ENCODE results near the gene ME2. TPM values are rescaled to one million over a fixed set of nuclear protein-coding genes. Genes with fewer than 3 reads are reported as not detected.

Gene ME2
- total RNA-seq, 1 experiment from 2014 or later: 49.4 TPM

GRCh38 chr18:50830544-50830943, 48.4 kb upstream of the ME2 start:
- no peak overlapping the region for H2BK12ac ChIP-seq (ENCODE audit: insufficient read length, low read depth, low read length)
- peaks cover 3% of the 10 kb centered on the region; the same call in 1 of the 2 replicates for H3K4me1 ChIP-seq (ENCODE audit: insufficient read depth, low read length)
- H2BK120ac ChIP-seq (ENCODE audit: low read depth, low read length, poor library complexity, severe bottlenecking): no peak overlapping the region
- H2BK20ac ChIP-seq (ENCODE audit: low read depth, low read length, poor library complexity, severe bottlenecking): no peak overlapping the region
- H3K23ac ChIP-seq (ENCODE audit: insufficient read length, low read depth, low read length): no peak overlapping the region
- no peak overlapping the region for H2AFZ ChIP-seq (ENCODE audit: low read length)
- H3K79me1 ChIP-seq (ENCODE audit: insufficient read depth, low read depth, low read length, poor library complexity, severe bottlenecking): no peaks in the 10 kb centered on the region
- Mint-ChIP-seq H3K9me3 (no peaks in the 10 kb centered on the region), H3K27ac (no peak overlapping the region), H3K27me3 (ENCODE audit: low read depth) (no peaks in the 10 kb centered on the region), H3K4me1 (peaks cover 13 to 20% of the 10 kb centered on the region in 2 experiments), H3K36me3 (ENCODE audit: insufficient read depth in 1 of 3, low read depth in 3 of 3) (no peaks in the 10 kb centered on the region), H3K4me3 (no peak overlapping the region)
- no peak overlapping the region for H3K14ac ChIP-seq (ENCODE audit: insufficient read depth, low read length)
- H3K27ac ChIP-seq (ENCODE audit: insufficient read length, low read depth, low read length): no peak overlapping the region
- H2BK5ac ChIP-seq (ENCODE audit: insufficient read length, low read length): no peak overlapping the region
- no peak overlapping the region for H3K4ac ChIP-seq (ENCODE audit: low read depth, low read length)
- no peak overlapping the region for H4K8ac ChIP-seq (replicated peaks; ENCODE audit: insufficient read length, low read depth, low read length)
- H3K9ac ChIP-seq (ENCODE audit: extremely low read depth, insufficient read length, low read length): no peak overlapping the region
- H4K20me1 ChIP-seq (ENCODE audit: control insufficient read depth, insufficient read depth, insufficient read length): no peaks in the 10 kb centered on the region
- no peak overlapping the region for H3K56ac ChIP-seq (ENCODE audit: insufficient read length, low read depth, low read length)
- H3K27me3 ChIP-seq (ENCODE audit: insufficient read depth, low read length): no peaks in the 10 kb centered on the region
- no peak overlapping the region for H4K5ac ChIP-seq (ENCODE audit: insufficient read length, low read depth, low read length)
- WGBS (ENCODE audit: extremely low coverage, insufficient read length, low lambda C conversion rate): no CpG with 5 or more reads among the region's 5 CpGs
- H3K23me2 ChIP-seq (ENCODE audit: insufficient read length, low read depth, low read length, poor library complexity, severe bottlenecking): no peaks in the 10 kb centered on the region
- no peaks in the 10 kb centered on the region for H3K79me2 ChIP-seq (ENCODE audit: insufficient read depth, low read length)
- no peak overlapping the region for H2AK5ac ChIP-seq (ENCODE audit: insufficient read length, low read length)
- H2BK15ac ChIP-seq (ENCODE audit: low read depth, low read length): no peak overlapping the region
- H3K4me2 ChIP-seq (ENCODE audit: insufficient read depth, insufficient read length, low read length): no peak overlapping the region
- no peaks in the 10 kb centered on the region for H3K9me3 ChIP-seq (ENCODE audit: control insufficient read depth, low read depth, low read length)
- no peak overlapping the region for H3T11ph ChIP-seq (ENCODE audit: low read length)
- H3K18ac ChIP-seq (ENCODE audit: insufficient read length, low read depth, low read length): no peak overlapping the region
- DNase-seq: no peak
- TF ChIP-seq, protein P1, sequence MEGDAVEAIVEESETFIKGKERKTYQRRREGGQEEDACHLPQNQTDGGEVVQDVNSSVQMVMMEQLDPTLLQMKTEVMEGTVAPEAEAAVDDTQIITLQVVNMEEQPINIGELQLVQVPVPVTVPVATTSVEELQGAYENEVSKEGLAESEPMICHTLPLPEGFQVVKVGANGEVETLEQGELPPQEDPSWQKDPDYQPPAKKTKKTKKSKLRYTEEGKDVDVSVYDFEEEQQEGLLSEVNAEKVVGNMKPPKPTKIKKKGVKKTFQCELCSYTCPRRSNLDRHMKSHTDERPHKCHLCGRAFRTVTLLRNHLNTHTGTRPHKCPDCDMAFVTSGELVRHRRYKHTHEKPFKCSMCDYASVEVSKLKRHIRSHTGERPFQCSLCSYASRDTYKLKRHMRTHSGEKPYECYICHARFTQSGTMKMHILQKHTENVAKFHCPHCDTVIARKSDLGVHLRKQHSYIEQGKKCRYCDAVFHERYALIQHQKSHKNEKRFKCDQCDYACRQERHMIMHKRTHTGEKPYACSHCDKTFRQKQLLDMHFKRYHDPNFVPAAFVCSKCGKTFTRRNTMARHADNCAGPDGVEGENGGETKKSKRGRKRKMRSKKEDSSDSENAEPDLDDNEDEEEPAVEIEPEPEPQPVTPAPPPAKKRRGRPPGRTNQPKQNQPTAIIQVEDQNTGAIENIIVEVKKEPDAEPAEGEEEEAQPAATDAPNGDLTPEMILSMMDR (conservative IDR thresholded peaks at IDR 0.05): no peak
- no peak overlapping the region for H4K91ac ChIP-seq (ENCODE audit: insufficient read length, low read depth, low read length)

All from H9 (cell line).